GM23338 (cell line): ENCODE measurements around the gene TTC33. TPM values are rescaled to one million over a fixed set of nuclear protein-coding genes. Genes with fewer than 3 reads are reported as not detected.

Source experiments
- ATAC-seq: fragments of 200-7000 bp; cut with Tn5 transposase; 3 replicates; pipeline ENCODE4 v1.9.1; 2020
- DNase-seq: peaks from one replicate; pipeline ENCODE4 v3.0.0-alpha.2; 2015; ENCODE audit warnings: low spot score
- H2AFZ ChIP-seq: fragments of 200-600 bp; sonication (generic); 2 replicates; pipeline ENCODE4 v1.8.0; 2016; ENCODE audit warnings: antibody characterized with exemption, mild to moderate bottlenecking, moderate library complexity
- H3F3A ChIP-seq: fragments of 200-600 bp; sonication (generic); replicated peaks from 2 replicates; pipeline ENCODE4 v1.8.0; 2017; ENCODE audit warnings: antibody characterized with exemption, mixed run types, low read depth
- H3K27ac ChIP-seq: fragments of 200-600 bp; sonication (generic); 2 replicates; pipeline ENCODE4 v1.6.1; 2016; ENCODE audit warnings: low read depth
- H3K27me3 ChIP-seq: fragments of 200-600 bp; sonication (generic); 2 replicates; pipeline ENCODE4 v1.8.0; 2016; ENCODE audit warnings: mild to moderate bottlenecking, mixed run types, moderate library complexity; ENCODE audit not compliant: insufficient read depth
- H3K36me3 ChIP-seq: fragments of 200-600 bp; sonication (generic); 2 replicates; pipeline ENCODE4 v1.8.0; 2016; ENCODE audit warnings: mild to moderate bottlenecking; ENCODE audit not compliant: insufficient read depth
- H3K4me1 ChIP-seq: fragments of 200-600 bp; sonication (generic); 2 replicates; pipeline ENCODE4 v1.8.0; 2016; ENCODE audit warnings: mild to moderate bottlenecking, moderate library complexity; ENCODE audit not compliant: insufficient read depth
- H3K4me2 ChIP-seq: fragments of 200-600 bp; sonication (generic); 2 replicates; pipeline ENCODE4 v1.7.1; 2017; ENCODE audit warnings: mixed run types
- H3K4me3 ChIP-seq: fragments of 200-600 bp; sonication (generic); 2 replicates; pipeline ENCODE4 v1.6.1; 2016; ENCODE audit warnings: mixed run types
- H3K79me2 ChIP-seq: fragments of 200-600 bp; sonication (generic); replicated peaks from 2 replicates; pipeline ENCODE4 v1.8.0; 2017; ENCODE audit warnings: mild to moderate bottlenecking; ENCODE audit not compliant: insufficient read depth
- H3K9me2 ChIP-seq: fragments of 200-600 bp; sonication (generic); 2 replicates; pipeline ENCODE4 v1.8.0; 2017; ENCODE audit not compliant: insufficient read depth
- H4K20me1 ChIP-seq: fragments of 200-600 bp; sonication (generic); replicated peaks from 2 replicates; pipeline ENCODE4 v1.8.0; 2017; ENCODE audit warnings: mild to moderate bottlenecking; ENCODE audit not compliant: insufficient read depth
- H3K27ac Mint-ChIP-seq: 2 replicates; pipeline ENCODE4 v1.8.0; 2020; ENCODE audit warnings: inconsistent platforms, mild to moderate bottlenecking, moderate library complexity, mixed read lengths
- H3K27me3 Mint-ChIP-seq: 3 replicates; pipeline ENCODE4 v1.8.0; 2022; ENCODE audit warnings: low read depth, mild to moderate bottlenecking, moderate library complexity, mixed read lengths, inconsistent platforms; ENCODE audit not compliant: insufficient read depth, poor library complexity
- H3K36me3 Mint-ChIP-seq: 3 replicates; pipeline ENCODE4 v1.8.0; 2021; ENCODE audit warnings: low read depth, mild to moderate bottlenecking, inconsistent platforms, moderate library complexity, mixed read lengths
- H3K4me1 Mint-ChIP-seq: 3 replicates; pipeline ENCODE4 v1.8.0; 2020; ENCODE audit warnings: mild to moderate bottlenecking, inconsistent platforms, mixed read lengths
- H3K4me3 Mint-ChIP-seq: 3 replicates; pipeline ENCODE4 v1.8.0; 2021; ENCODE audit warnings: moderate library complexity, mild to moderate bottlenecking, inconsistent platforms, mixed read lengths
- H3K9me3 Mint-ChIP-seq: 3 replicates; pipeline ENCODE4 v1.8.0; 2020; ENCODE audit warnings: moderate library complexity, mild to moderate bottlenecking, inconsistent platforms, mixed read lengths
- CREB1 ChIP-seq: fragments of 250-450 bp; sonication (Bioruptor Pico); IDR thresholded peaks from 2 replicates; pipeline ENCODE4 v1.5.0; 2020; ENCODE audit warnings: low read depth, mild to moderate bottlenecking, moderate library complexity
- EZH2 ChIP-seq: fragments of 200-600 bp; sonication (generic); IDR thresholded peaks from one replicate; pipeline ENCODE4 v1.8.0; 2017; ENCODE audit warnings: antibody characterized with exemption, mild to moderate bottlenecking, low read depth; ENCODE audit not compliant: unreplicated experiment
- EZH2phosphoT487 ChIP-seq: fragments of 200-600 bp; sonication (generic); IDR thresholded peaks from one replicate; pipeline ENCODE4 v1.8.1; 2018; ENCODE audit warnings: antibody characterized with exemption; ENCODE audit not compliant: unreplicated experiment
- JUNB ChIP-seq: IDR thresholded peaks from one replicate; pipeline ENCODE4 v1.6.1; 2016; ENCODE audit warnings: antibody characterized with exemption; ENCODE audit not compliant: unreplicated experiment
- NANOG ChIP-seq: IDR thresholded peaks from 2 replicates; pipeline ENCODE4 v1.6.1; 2016; ENCODE audit warnings: antibody characterized with exemption, borderline replicate concordance
- POLR2AphosphoS5 ChIP-seq: IDR thresholded peaks from 2 replicates; pipeline ENCODE4 v1.6.1; 2016; ENCODE audit warnings: antibody characterized with exemption, low read depth
- REST ChIP-seq: IDR thresholded peaks from one replicate; pipeline ENCODE4 v1.6.1; 2018; ENCODE audit warnings: antibody characterized with exemption; ENCODE audit not compliant: unreplicated experiment
- STAT1 ChIP-seq: IDR thresholded peaks from one replicate; pipeline ENCODE4 v1.6.1; 2016; ENCODE audit warnings: antibody characterized with exemption; ENCODE audit not compliant: unreplicated experiment
- ZNF114 ChIP-seq: fragments of 250-450 bp; sonication (Bioruptor Pico); IDR thresholded peaks from 2 replicates; pipeline ENCODE4 v1.5.0; 2020; ENCODE audit warnings: mild to moderate bottlenecking, moderate library complexity
- ZNF331 ChIP-seq: fragments of 250-450 bp; sonication (Bioruptor Pico); IDR thresholded peaks from 2 replicates; pipeline ENCODE4 v1.5.0; 2020; ENCODE audit warnings: low read depth, mild to moderate bottlenecking, moderate library complexity
- ZNF462 ChIP-seq: fragments of 250-450 bp; sonication (Bioruptor Pico); IDR thresholded peaks from 2 replicates; pipeline ENCODE4 v1.5.0; 2020; ENCODE audit warnings: mild to moderate bottlenecking, moderate library complexity
- polyA plus RNA-seq: library from polyadenylated mRNA; unstranded; fragments of >200 nt; fragmentation: Nextera tagmentation; extraction: Ambion mirVana; gene quantifications from 2 replicates; pipeline ENCODE4 v1.2.1, GENCODE V29; 2016
- total RNA-seq: library from RNA; depleted of rRNA; stranded (reverse); fragments of >200 nt; shearing (Covaris generic); gene quantifications from 2 replicates; pipeline ENCODE4 v1.2.3, GENCODE V29; 2014
- TF ChIP-seq, protein P1 (sequence below): IDR thresholded peaks from 2 replicates; pipeline ENCODE4 v1.6.1; 2016; ENCODE audit warnings: antibody characterized with exemption
- TF ChIP-seq, protein P2 (sequence below), 2 experiments: fragments of 200-600 bp in 1 of 2; sonication (generic) in 1 of 2; conservative IDR thresholded peaks; 2 replicates each; pipeline versions ENCODE4 v1.5.1 to v1.6.1; 2016 to 2017; ENCODE audit warnings: antibody characterized with exemption in 2 of 2, low read depth in 2 of 2, mild to moderate bottlenecking in 2 of 2, moderate library complexity in 1 of 2

The TTC33 gene
- total and polyA plus RNA-seq, 2 experiments from 2014 or later: 4.1 to 11.5 TPM

DNA sequence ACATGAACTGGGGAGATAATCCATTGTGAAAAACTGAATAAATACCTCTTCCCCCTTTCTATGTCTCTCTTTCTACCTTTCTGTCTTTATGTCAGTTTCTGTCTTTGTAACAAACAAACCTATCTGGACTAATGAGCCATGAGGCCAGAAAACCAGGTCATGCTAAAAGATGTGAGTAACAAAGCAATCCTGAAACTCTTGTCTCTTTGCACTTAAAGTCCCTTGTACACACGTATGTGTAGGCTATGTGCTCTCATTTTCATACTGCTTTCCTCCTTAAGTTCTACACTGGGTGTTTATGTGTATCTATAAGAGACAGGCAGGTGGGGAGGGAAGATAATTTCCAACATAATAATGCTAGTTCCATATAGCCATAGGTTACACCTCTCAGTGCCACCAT is 199.9 kb downstream of the TTC33 start:
- Histone ChIP-seq H4K20me1 (no peaks in the 10 kb centered on the region), H2AFZ (peak overlapping the region; percentile 15; the same call in 1 of the 2 replicates), H3F3A (no peaks in the 10 kb centered on the region), H3K27me3 (no peaks in the 10 kb centered on the region), H3K4me2 (no peak overlapping the region), H3K4me3 (no peak overlapping the region), H3K9me2 (no peaks in the 10 kb centered on the region), H3K79me2 (no peaks in the 10 kb centered on the region), H3K36me3 (no peaks in the 10 kb centered on the region), H3K4me1 (peaks cover 8% of the 10 kb centered on the region; the same call in 1 of the 2 replicates), H3K27ac (no peak overlapping the region)
- DNase-seq: no peak
- Mint-ChIP-seq H3K27ac (no peak overlapping the region; the same call in 1 of the 2 replicates), H3K4me3 (no peak overlapping the region), H3K36me3 (no peaks in the 10 kb centered on the region), H3K27me3 (no peaks in the 10 kb centered on the region), H3K9me3 (no peaks in the 10 kb centered on the region), H3K4me1 (peaks cover 9% of the 10 kb centered on the region; the same call in 2 of the 3 replicates)
- TF ChIP-seq, protein P1, sequence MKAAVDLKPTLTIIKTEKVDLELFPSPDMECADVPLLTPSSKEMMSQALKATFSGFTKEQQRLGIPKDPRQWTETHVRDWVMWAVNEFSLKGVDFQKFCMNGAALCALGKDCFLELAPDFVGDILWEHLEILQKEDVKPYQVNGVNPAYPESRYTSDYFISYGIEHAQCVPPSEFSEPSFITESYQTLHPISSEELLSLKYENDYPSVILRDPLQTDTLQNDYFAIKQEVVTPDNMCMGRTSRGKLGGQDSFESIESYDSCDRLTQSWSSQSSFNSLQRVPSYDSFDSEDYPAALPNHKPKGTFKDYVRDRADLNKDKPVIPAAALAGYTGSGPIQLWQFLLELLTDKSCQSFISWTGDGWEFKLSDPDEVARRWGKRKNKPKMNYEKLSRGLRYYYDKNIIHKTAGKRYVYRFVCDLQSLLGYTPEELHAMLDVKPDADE: no peak
- TF ChIP-seq ZNF462 (CRISPR knock-in tag) (no peak), NANOG (no peak), EZH2 (no peak), JUNB (no peak), ZNF114 (CRISPR knock-in tag) (no peak), EZH2phosphoT487 (no peak), REST (no peak), STAT1 (no peak), CREB1 (CRISPR knock-in tag) (no peak), ZNF331 (CRISPR knock-in tag) (no peak), POLR2AphosphoS5 (no peak)
- TF ChIP-seq, protein P2, sequence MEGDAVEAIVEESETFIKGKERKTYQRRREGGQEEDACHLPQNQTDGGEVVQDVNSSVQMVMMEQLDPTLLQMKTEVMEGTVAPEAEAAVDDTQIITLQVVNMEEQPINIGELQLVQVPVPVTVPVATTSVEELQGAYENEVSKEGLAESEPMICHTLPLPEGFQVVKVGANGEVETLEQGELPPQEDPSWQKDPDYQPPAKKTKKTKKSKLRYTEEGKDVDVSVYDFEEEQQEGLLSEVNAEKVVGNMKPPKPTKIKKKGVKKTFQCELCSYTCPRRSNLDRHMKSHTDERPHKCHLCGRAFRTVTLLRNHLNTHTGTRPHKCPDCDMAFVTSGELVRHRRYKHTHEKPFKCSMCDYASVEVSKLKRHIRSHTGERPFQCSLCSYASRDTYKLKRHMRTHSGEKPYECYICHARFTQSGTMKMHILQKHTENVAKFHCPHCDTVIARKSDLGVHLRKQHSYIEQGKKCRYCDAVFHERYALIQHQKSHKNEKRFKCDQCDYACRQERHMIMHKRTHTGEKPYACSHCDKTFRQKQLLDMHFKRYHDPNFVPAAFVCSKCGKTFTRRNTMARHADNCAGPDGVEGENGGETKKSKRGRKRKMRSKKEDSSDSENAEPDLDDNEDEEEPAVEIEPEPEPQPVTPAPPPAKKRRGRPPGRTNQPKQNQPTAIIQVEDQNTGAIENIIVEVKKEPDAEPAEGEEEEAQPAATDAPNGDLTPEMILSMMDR (conservative IDR thresholded peaks at IDR 0.05; ENCODE audit: low read depth in 2 of 2): no peak
- ATAC-seq: no peak
